ENCODE results near the gene DNAH2. TPM values are rescaled to one million over a fixed set of nuclear protein-coding genes. Genes with fewer than 3 reads are reported as not detected.

DNAH2 gene
- total RNA-seq, 1 experiment from 2014 or later: 2.0 TPM

GRCh38 chr17:7854078-7854777, 136.7 kb downstream of the DNAH2 start:
- TF ChIP-seq CBX3 (IDR thresholded peaks at IDR 0.05; ENCODE audit: low read depth) (no peak), RAD21 (IDR thresholded peaks at IDR 0.05; ENCODE audit: low read depth) (no peak), CTCF (IDR thresholded peaks at IDR 0.05 in 2 of 3, conservative IDR thresholded peaks at IDR 0.05 in 1 of 3; ENCODE audit: borderline replicate concordance in 1 of 3, insufficient read depth in 1 of 3, low read depth in 2 of 3, low read length in 2 of 3) (no peak), ELF1 (IDR thresholded peaks at IDR 0.05; ENCODE audit: borderline replicate concordance, low read depth) (no peak), FOSL1 (IDR thresholded peaks at IDR 0.05; ENCODE audit: low read depth) (no peak), ZFX (IDR thresholded peaks at IDR 0.05) (no peak), POLR2A (IDR thresholded peaks at IDR 0.05; ENCODE audit: borderline replicate concordance, extremely low read depth, insufficient read depth, insufficient read length) (no peak), REST (IDR thresholded peaks at IDR 0.05; ENCODE audit: low read depth) (no peak)
- H3K4me3 ChIP-seq (replicated peaks in 1 of 2; ENCODE audit: low read depth in 1 of 2, low read length in 2 of 2): no peak overlapping the region
- H3K79me2 ChIP-seq (ENCODE audit: insufficient read depth, low read length): peaks cover 49% of the 10 kb centered on the region
- no peak overlapping the region for H3K4me2 ChIP-seq (ENCODE audit: low read length)
- H3K27me3 ChIP-seq (ENCODE audit: insufficient read depth, low read length): no peaks in the 10 kb centered on the region
- H3K9me2 ChIP-seq (ENCODE audit: insufficient read depth): no peaks in the 10 kb centered on the region
- RAD21 ChIA-PET (ENCODE audit: low non-redundant PET in 1 of 2, low total read pairs in 2 of 2, uncharacterized antibody in 2 of 2, unreplicated experiment in 2 of 2): no interaction called here
- CTCF ChIA-PET: no interaction called here
- H3K4me1 ChIP-seq (ENCODE audit: control insufficient read depth in 1 of 2, insufficient read depth in 2 of 2, low read length in 2 of 2): peaks cover 22 to 50% of the 10 kb centered on the region in 2 experiments
- peaks cover 12 to 29% of the 10 kb centered on the region in 2 experiments for H3K36me3 ChIP-seq (ENCODE audit: control insufficient read depth in 1 of 2, insufficient read depth in 2 of 2, low read length in 2 of 2)
- POLR2A ChIA-PET: no interaction called here
- intact Hi-C loops (cut with micrococcal nuclease): no loop called here
- BruUV-seq (replicated peaks): no TSS peak
- no peak overlapping the region for H3K9ac ChIP-seq (ENCODE audit: low read length)
- no peak overlapping the region for H3K27ac ChIP-seq (ENCODE audit: low read depth, low read length)
- no peaks in the 10 kb centered on the region for H4K20me1 ChIP-seq (ENCODE audit: insufficient read depth)
- H3K9me3 ChIP-seq (ENCODE audit: control insufficient read depth in 1 of 2, insufficient read depth in 1 of 2, low read depth in 1 of 2, low read length in 2 of 2): no peaks in the 10 kb centered on the region
- no peak for ATAC-seq
- H2AFZ ChIP-seq (ENCODE audit: low read depth, low read length, poor library complexity, severe bottlenecking): no peak overlapping the region
- DNase-seq (ENCODE audit: low read depth, low spot score): no peak
